GM21723 (cell line): Measurements from ENCODE around the gene ZNF345.

Source experiments
- ATAC-seq: cut with Tn5 transposase; IDR thresholded peaks from one replicate; pipeline ENCODE4 v1.9.1; 2021; ENCODE audit warnings: mild to moderate bottlenecking, moderate library complexity; ENCODE audit not compliant: unreplicated experiment

ZNF345 gene

GRCh38 chr19:36916991-36917390, 66.3 kb downstream of the ZNF345 start:
- ATAC-seq: no peak

GRCh38 chr19:36918090-36918489, 67.4 kb downstream of the ZNF345 start:
- no peak for ATAC-seq
